ENCODE data around the gene TPRG1L. TPM values are rescaled to one million over a fixed set of nuclear protein-coding genes. Genes with fewer than 3 reads are reported as not detected.

Gene TPRG1L
- total RNA-seq, 3 donors from 2014 or later (not counting 1 experiment from before 2014, with no cell fraction given), result 36.2 to 46.7 (median 37.9) TPM

GRCh38 chr1:3640121-3640837 lies 15.5 kb downstream of the TPRG1L start:
- 93% methylated on average over 36 of the region's 36 CpGs for WGBS (ENCODE audit: insufficient coverage)
- no peaks in the 10 kb centered on the region for H3K9me3 ChIP-seq (ENCODE audit: control insufficient read depth, insufficient read depth, low read length)
- no peak for DNase-seq
- no peak overlapping the region for H3K4me3 Mint-ChIP-seq
- H3K4me1 ChIP-seq (ENCODE audit: control insufficient read depth, insufficient read depth, low read length), result no peaks in the 10 kb centered on the region
- H3K36me3 ChIP-seq (ENCODE audit: control insufficient read depth, insufficient read depth, low read length), result peaks cover 40% of the 10 kb centered on the region
- no peaks in the 10 kb centered on the region for H3K27me3 Mint-ChIP-seq (ENCODE audit: low read depth in 2 of 2)
- H3K27ac Mint-ChIP-seq, result no peak overlapping the region
- H3K9me3 Mint-ChIP-seq, result no peaks in the 10 kb centered on the region
- no peaks in the 10 kb centered on the region for H3K27me3 ChIP-seq (ENCODE audit: control insufficient read depth, insufficient read depth, low read length)
- intact Hi-C loops (cut with micrococcal nuclease), result no loop called here
- H3K4me3 ChIP-seq (ENCODE audit: low read length), result no peak overlapping the region
- no peaks in the 10 kb centered on the region for H3K4me1 Mint-ChIP-seq
- H3K27ac ChIP-seq (ENCODE audit: low read length), result no peak overlapping the region
- no peak for ATAC-seq
- TF ChIP-seq CTCF (IDR thresholded peaks at IDR 0.05), result no peak
- H3K36me3 Mint-ChIP-seq, result peaks cover 9% of the 10 kb centered on the region

- DNase-seq (no peak), ATAC-seq (no peak)
- peaks cover 9% of the 10 kb centered on the region for H3K36me3 Mint-ChIP-seq
- 95% methylated on average over 26 of the region's 26 CpGs for WGBS (ENCODE audit: insufficient coverage)
- H3K27ac ChIP-seq (ENCODE audit: low read length), result no peak overlapping the region
- H3K4me1 ChIP-seq (ENCODE audit: control insufficient read depth, insufficient read depth, low read length), result no peaks in the 10 kb centered on the region
- no peak overlapping the region for H3K27ac Mint-ChIP-seq
- no peaks in the 10 kb centered on the region for H3K9me3 Mint-ChIP-seq
- no peak overlapping the region for H3K4me3 ChIP-seq (ENCODE audit: low read length)
- intact Hi-C loops (cut with micrococcal nuclease), result no loop called here
- no peak for TF ChIP-seq CTCF (IDR thresholded peaks at IDR 0.05)
- H3K27me3 ChIP-seq (ENCODE audit: control insufficient read depth, insufficient read depth, low read length), result no peaks in the 10 kb centered on the region
- H3K36me3 ChIP-seq (ENCODE audit: control insufficient read depth, insufficient read depth, low read length), result peaks cover 44% of the 10 kb centered on the region
- no peaks in the 10 kb centered on the region for H3K27me3 Mint-ChIP-seq (ENCODE audit: low read depth in 2 of 2)
- H3K4me1 Mint-ChIP-seq, result no peaks in the 10 kb centered on the region
- H3K9me3 ChIP-seq (ENCODE audit: control insufficient read depth, insufficient read depth, low read length), result no peaks in the 10 kb centered on the region
- no peak overlapping the region for H3K4me3 Mint-ChIP-seq
Observed at GRCh38 chr1:3641046-3641760, 16.4 kb downstream of the TPRG1L start.

- Histone ChIP-seq H3K9me3 (ENCODE audit: control insufficient read depth, insufficient read depth, low read length) (no peaks in the 10 kb centered on the region), H3K36me3 (ENCODE audit: control insufficient read depth, insufficient read depth, low read length) (peaks cover 45% of the 10 kb centered on the region), H3K4me3 (ENCODE audit: low read length) (no peak overlapping the region), H3K27ac (ENCODE audit: low read length) (no peak overlapping the region), H3K27me3 (ENCODE audit: control insufficient read depth, insufficient read depth, low read length) (no peaks in the 10 kb centered on the region), H3K4me1 (ENCODE audit: control insufficient read depth, insufficient read depth, low read length) (no peaks in the 10 kb centered on the region)
- intact Hi-C loops (cut with micrococcal nuclease), result no loop called here
- no peak for DNase-seq
- Mint-ChIP-seq H3K27ac (no peak overlapping the region), H3K4me1 (no peaks in the 10 kb centered on the region), H3K4me3 (no peak overlapping the region), H3K27me3 (ENCODE audit: low read depth in 2 of 2) (no peaks in the 10 kb centered on the region), H3K9me3 (no peaks in the 10 kb centered on the region), H3K36me3 (peaks cover 3% of the 10 kb centered on the region)
- over 99% methylated on average over 8 of the region's 11 CpGs for WGBS (ENCODE audit: insufficient coverage)
- TF ChIP-seq CTCF (IDR thresholded peaks at IDR 0.05), result no peak
- ATAC-seq, result no peak
Observed at GRCh38 chr1:3641816-3642215, 17.0 kb downstream of the TPRG1L start.

Data from natural killer cell (primary cell).